Neural cell (in vitro differentiated cells): ENCODE measurements around the gene BLCAP.
"Not testable (repeated sequence)": the region's sequence is repeated elsewhere in the genome, so short reads cannot be mapped to it uniquely, and the experiment has no call there.

Experiments
- CTCF ChIP-seq: fragments of 450-650 bp; IDR thresholded peaks from 2 replicates; pipeline ENCODE4 v1.5.1; 2014; ENCODE audit warnings: antibody characterized with exemption, mild to moderate bottlenecking, moderate library complexity; ENCODE audit not compliant: poor library complexity, severe bottlenecking
- EZH2 ChIP-seq: fragments of 200-600, 300-800 bp; shearing (Covaris generic), sonication (generic); IDR thresholded peaks from 2 replicates; pipeline ENCODE4 v1.6.1; 2014; ENCODE audit warnings: antibody characterized with exemption, low read length, borderline replicate concordance, mild to moderate bottlenecking; ENCODE audit not compliant: insufficient read depth, poor library complexity, severe bottlenecking
- POLR2AphosphoS5 ChIP-seq: IDR thresholded peaks from 2 replicates; pipeline ENCODE4 v1.6.1; 2012
- RAD21 ChIP-seq: fragments of 450-650 bp; conservative IDR thresholded peaks from 2 replicates; pipeline ENCODE4 v1.6.1; 2014; ENCODE audit warnings: antibody characterized with exemption, mild to moderate bottlenecking, moderate library complexity
- TAF1 ChIP-seq: IDR thresholded peaks from 2 replicates; pipeline ENCODE4 v1.6.1; 2012; ENCODE audit warnings: low read depth

GRCh38 chr20:37551660-37552059, 24.0 kb upstream of the BLCAP start:
- not testable (repeated sequence) for TF ChIP-seq CTCF, RAD21, TAF1, EZH2, POLR2AphosphoS5
